GM18507 (cell line): Measurements from ENCODE around the gene CRADD.
"Not testable (repeated sequence)": the region's sequence is repeated elsewhere in the genome, so short reads cannot be mapped to it uniquely, and the experiment has no call there.

ENCODE experiments used
- DNase-seq: peaks from one replicate; pipeline ENCODE4 v3.0.0; 2011; ENCODE audit warnings: low read depth; ENCODE audit not compliant: insufficient read length; ENCODE audit errors: extremely low spot score
- FAIRE-seq: peaks from 2 replicates; lab custom pipeline; 2011; peaks lifted over from hg19 to GRCh38; lab: Jason Lieb, UNC

The CRADD gene

GRCh38 chr12:93877446-93877845 lies 200.3 kb downstream of the CRADD start:
- FAIRE-seq (no peak), DNase-seq (no peak)

GRCh38 chr12:93879476-93880421 lies 202.6 kb downstream of the CRADD start:
- DNase-seq = no peak
- no peak for FAIRE-seq

GRCh38 chr12:93880853-93881522 lies 203.8 kb downstream of the CRADD start:
- FAIRE-seq (no peak), DNase-seq (no peak)

GRCh38 chr12:93882763-93883162 lies 205.6 kb downstream of the CRADD start:
- FAIRE-seq = no peak
- DNase-seq = no peak

GRCh38 chr12:93883436-93884154 lies 206.4 kb downstream of the CRADD start:
- DNase-seq (no peak), FAIRE-seq (no peak)

DNA sequence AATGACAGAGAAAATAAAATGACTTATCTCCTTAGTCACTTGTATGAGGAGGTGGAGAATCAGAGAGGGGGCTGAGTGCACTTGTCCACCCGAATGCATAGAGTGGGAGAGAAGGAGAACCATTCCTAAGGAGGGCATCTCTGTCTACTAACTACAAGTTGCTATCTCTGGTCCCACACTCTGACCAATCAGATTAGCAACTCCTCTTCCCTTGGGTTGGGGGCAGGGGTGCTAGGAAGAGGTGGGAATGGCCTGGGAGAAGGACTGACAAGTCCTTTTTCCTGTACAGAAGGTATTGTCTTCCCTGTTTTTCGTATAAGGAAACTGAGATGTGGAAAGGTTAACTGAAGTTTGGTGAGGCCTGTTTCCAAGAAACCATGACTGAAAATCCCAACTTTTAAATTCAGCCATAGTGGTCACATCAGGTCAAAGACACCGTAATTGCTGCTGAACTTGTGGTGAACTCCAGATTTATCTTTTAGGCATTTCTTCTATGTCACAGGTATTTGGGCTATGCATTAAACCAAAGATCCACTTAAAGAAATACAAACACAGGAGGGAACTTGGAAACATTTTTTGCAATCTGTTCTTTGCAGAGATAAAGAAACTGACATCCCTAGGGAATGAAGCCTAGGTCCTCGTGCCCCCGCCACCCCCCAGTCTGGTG lies 207.8 kb downstream of the CRADD start:
- DNase-seq (no peak), FAIRE-seq (no peak)

DNA sequence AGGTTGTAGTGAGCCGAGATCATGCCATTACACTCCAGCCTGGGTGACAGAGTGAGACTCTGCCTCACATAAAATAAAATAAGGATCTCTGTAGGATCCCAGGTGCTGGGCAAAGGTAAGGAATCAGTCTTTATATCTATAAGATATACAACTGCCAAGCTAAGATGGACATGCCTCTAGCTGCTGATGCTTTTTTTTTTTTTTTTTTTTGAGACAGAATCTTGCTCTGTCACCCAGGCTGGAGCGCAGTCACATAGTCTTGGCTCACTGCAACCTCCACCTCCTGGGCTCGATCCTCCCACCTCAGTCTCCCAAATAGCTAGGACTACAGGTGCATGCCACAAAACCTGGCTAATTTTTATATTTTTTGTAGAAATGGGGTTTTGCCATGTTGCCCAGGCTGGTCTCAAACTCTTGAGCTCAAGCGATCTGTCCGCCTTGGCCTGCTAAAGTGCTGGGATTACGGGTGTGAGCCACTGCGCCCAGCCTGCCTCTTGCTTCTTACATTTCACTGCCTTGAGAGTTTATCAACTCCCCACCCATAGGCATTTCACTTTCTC lies 208.9 kb downstream of the CRADD start:
- not testable (repeated sequence) for FAIRE-seq, DNase-seq

DNA sequence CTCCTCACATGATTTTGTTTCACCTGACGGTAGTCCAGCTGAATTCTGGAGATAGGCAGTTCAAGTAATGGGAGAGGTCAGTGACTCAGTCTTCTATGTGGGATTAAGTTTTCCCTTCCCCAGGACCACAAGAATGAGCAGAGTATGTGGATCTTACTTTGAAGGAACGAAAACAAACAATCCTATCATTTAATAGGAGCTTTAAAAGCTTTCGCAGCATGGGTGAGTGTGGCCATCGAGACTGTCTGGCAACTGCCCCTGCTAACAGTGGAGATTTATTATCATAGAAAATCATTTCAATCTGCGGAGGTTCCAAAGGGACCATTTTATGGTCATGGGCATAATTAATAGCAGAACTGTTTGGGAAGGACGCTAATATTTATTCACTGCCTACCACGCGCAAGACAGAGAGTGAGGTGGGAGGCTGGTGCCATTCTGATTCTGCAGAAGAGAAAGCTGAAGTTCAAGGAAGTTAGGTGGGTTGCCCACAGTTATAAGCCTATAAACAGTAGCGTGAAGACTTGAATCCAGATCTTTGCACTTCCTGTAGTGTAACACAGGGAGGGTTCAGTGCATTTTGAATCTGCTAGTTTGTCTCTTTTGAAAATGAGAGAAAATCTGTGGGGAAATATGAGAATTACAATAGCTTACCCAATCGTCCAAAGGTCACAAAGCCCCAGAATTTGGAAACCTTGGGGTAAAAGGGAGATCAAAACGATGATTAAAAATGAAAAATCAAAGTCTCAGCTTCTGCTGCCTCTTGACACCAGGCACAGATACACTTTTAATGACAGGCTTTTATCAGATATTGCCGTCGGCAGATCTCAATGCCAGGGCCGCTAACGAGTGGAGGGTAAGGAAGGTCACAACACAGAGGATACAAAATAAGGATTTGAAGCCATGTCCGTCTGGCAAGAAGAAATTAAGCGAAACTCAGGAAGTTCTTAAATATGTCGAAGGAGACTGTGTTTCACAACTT lies 209.6 kb downstream of the CRADD start:
- DNase-seq = no peak
- FAIRE-seq = no peak

DNA sequence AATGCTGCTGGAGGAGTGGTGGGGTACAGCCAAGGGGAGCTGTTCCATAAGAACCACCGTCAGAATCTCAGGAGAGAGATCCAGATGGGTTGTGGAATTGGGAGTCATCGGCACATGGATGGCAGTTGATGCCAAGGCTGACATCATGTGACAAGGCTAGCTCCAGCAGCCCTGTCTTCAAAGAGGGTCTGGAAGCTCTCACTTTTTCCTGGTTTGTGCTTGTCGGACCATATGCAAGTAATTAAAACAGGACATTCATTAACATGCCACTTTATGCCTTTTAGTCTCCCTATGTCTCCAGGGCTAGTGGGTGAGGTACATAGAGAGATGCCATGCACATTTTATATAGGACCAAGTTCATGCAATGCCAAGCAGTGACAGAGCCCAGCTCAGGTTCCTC lies 211.8 kb downstream of the CRADD start:
- DNase-seq = no peak
- FAIRE-seq = no peak

DNA sequence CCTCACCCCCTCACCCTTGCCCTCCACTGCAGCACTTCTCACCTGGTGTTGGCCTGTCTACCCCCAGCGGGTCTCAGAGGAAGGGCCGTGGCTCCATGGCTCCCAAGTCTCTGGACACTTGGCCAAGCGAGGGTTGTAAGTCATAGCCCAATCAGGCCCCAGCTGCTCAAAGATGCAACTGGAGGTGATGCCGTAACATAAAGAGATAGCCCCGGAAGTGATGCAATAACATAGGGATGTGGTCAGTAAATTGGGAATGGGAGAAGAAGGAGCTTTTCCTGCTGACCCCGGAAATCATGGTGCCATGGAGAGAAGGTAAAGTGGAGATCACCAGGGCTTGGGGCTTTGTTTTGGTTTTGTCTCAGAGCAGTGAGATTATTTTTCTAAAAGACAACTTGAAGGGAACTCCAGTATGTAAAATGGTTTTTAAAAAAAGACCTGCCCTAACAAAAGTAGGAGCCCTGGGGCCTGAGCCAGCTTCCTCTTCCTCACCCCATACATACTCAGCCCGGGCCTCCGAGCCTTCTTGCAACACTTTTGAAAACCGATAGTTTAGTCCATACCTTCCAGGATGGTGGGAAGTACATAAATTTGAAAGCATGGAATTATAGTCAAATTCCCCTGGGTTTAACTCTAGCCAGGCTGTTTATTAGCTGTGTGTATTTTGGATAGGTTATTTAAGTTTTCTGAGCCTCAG lies 212.5 kb downstream of the CRADD start:
- DNase-seq (no peak), FAIRE-seq (no peak)

DNA sequence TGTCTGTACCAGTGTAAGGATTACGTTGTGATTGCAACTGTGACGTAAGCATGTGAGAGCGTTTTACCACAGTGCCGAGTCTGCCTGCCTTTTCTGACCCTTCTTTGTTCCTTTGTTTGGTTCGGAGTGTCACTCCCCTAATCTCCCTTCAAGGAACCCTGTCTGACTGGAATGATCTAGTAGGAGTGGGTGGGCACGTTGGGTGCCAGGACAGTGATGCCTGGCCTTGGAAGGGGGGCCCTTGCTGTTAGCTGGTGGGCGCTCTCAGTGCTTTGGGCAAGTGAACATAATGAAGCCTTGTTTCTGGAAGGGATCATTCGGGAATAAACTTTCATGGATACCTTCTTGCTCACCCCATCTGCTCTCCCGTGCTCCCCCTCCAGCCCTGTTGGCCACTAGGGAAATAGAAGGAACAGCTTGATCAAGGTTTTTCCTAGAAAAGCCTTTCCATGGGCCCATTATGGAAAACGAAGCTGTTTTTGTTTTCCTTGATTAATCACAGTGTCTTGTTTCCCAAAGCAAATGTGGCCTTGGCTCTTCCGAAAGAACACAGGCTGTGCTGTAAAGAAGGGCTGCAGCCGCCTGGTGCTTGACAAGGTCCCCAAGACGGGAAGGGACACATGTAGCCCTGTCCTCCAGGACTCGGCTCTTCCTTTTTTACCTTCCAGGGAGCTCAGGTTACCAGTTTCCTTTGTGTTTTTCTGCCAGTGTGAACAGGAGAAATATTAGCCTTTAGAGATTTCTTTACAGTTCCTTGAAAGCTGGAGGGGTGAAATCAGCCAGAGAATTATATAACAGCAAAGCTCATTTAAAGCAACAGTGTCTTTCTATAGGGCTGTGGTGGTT lies 215.5 kb downstream of the CRADD start:
- no peak for FAIRE-seq
- DNase-seq = no peak

DNA sequence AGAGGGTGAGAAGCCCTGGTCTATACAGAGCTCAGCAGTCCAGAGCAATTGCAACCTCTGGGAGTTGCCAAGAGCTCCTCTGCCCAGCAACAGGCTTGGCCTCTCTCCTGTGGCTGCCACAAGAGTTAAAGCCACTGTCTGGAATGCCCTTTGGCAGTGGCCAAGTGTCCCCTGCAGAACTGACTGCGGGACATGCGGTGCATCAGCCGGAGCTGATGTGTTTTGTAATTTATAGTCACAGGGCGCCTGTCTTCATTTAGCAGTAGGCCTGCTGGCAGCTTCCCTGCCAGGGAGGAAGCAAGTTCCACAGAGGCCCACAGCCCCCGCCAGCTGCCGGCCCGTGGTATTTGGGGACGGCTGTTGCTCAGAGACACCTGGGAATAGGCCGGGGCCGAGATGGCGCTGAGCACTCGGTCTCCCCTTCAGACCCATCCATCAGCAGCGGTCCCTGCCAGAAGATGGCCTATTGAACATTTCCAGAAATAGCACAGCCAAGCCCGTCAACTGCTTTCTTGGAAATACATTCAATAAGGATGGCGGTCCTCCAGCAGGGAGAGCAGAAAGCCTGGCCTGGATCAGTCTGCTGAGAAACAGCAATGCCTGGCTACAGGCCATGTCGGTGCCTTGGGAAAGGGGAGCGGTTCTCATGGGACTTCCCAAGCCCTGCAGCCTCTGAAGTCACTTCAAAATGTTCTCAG lies 217.4 kb downstream of the CRADD start:
- DNase-seq (no peak), FAIRE-seq (no peak)

GRCh38 chr12:93895089-93895445 lies 217.9 kb downstream of the CRADD start:
- no peak for DNase-seq
- no peak for FAIRE-seq

DNA sequence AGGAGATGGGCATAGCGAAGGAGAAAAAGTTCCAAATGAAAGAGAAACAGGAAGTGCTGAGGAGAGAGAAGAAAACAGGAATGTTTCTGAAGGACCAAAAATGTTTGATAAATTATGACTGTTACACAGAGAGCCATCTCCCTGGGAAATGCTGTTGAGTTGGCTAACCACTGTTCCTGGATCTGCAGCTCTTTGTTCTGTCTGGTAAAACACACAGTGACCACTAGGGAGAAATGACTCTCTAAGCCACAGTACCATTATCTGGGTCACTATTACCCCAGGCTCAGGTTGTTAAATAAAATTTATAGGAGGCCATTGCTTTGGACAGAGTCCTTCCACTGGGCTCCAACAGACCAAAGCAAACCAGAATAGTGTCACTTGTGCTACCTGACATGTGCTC lies 219.3 kb downstream of the CRADD start:
- no peak for FAIRE-seq

GRCh38 chr12:93896952-93897351 lies 219.8 kb downstream of the CRADD start:
- no peak for DNase-seq
- no peak for FAIRE-seq

More for the DNA sequence above, 219.3 kb downstream of the CRADD start:
- no peak for DNase-seq

GRCh38 chr12:93901739-93902138 lies 224.6 kb downstream of the CRADD start:
- DNase-seq (no peak), FAIRE-seq (no peak)
